Measurements from ENCODE around the gene C3.
"Not testable (repeated sequence)": the region's sequence is repeated elsewhere in the genome, so short reads cannot be mapped to it uniquely, and the experiment has no call there.

C3 gene

GRCh38 chr19:6686628-6686975, 33.8 kb downstream of the C3 start:
- no peak for DNase-seq

DNA sequence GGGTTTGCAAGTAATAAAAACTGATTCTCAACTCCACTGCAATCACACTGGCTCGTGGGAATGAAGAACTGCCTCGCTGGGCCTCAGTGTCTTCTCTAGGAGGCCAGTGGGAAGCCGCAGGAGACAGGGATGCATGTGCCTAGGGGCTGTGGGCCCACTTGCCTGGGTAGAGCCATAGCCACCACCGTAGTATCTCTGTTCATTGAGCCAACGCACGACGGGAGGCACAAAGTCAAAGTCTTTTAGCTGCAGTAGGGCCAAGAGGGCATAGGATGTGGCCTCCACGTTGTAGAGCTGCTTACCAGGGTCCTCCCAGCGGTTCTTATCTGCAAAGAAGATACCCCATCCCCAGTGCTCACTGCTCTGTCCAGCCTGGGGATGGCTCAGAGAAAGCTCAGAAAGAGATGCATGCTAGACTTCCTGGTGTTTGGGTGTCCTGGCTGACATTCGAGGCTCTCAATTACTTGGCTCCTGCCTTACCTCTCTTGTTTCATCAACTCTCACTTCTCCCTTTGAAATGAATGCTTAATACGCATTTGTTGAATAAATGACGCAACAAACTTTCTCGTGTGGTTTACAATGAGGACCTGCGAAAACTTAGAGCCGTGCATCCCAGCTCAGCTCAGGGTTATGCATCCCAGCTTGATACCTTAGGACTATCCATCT, 34.4 kb downstream of the C3 start:
- no peak for DNase-seq

GRCh38 chr19:6685482-6685881, 35.0 kb downstream of the C3 start:
- DNase-seq, result no peak

DNA sequence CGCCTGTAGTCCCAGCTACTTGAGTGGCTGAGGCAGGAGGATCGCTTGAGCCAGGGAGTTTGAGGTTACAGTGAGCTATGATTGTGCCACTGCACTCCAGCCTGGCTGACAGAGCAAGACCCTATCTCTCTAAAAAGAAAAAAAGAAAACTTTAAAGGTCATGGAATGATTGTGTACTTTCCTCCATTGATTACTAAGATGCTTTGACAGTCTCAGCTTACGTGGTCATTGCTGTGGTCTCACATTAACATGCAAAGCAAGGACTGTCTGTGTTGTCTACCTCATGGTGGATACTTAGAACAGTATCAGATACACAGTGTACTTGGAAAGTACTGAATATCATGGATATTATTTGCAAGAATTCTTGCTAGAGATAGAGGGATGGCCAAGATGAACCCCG, 36.5 kb downstream of the C3 start:
- DNase-seq, result no peak

DNA sequence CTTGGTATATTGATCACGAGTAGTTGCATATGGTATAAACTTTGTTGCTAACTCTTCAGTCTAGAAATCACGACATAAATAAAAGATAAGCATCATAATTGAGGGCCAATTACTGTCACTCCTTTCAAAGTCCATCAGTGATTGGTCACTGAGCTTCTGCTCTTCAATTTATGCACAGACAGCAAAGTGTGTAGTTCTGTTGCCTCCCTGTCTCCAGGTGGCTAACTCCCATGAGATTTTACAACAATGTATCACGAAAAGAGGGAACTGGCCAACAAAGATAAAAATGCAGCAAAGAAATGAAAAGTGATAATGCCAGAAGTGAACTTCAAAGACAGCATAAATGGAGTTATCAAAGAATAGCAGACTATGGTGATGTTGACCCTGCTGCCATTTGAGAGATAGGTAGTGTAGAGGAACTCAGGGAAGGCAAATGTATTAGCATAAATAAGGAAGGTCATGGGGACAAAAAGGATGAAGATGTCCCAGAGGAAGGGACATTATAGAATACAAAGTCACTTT, 37.8 kb downstream of the C3 start:
- no peak for DNase-seq

- DNase-seq, result no peak
Observed at GRCh38 chr19:6680141-6680540, 40.3 kb downstream of the C3 start.

DNA sequence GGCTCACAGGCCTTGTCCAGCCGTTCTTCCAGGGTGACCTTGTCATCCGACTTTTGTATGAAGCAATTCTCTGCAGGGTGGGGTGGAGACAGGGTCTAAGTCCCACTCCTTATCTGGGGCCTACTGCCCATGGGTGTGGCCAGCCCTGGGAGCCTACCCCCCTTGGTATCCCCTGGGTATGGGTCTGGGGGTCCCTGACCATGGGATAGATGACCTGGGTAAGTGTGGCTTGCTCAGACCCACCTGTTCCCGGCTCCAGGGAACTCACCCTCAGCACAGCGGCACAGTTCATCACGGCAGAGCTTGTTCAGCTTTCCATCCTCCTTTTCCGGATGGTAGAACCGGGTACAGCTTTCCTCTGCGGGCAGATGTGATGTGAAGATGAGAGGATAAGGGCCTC, 41.3 kb downstream of the C3 start:
- DNase-seq, result no peak

- peak; percentile 88 for DNase-seq
Observed at GRCh38 chr19:6678690-6679109, 41.8 kb downstream of the C3 start.

DNA sequence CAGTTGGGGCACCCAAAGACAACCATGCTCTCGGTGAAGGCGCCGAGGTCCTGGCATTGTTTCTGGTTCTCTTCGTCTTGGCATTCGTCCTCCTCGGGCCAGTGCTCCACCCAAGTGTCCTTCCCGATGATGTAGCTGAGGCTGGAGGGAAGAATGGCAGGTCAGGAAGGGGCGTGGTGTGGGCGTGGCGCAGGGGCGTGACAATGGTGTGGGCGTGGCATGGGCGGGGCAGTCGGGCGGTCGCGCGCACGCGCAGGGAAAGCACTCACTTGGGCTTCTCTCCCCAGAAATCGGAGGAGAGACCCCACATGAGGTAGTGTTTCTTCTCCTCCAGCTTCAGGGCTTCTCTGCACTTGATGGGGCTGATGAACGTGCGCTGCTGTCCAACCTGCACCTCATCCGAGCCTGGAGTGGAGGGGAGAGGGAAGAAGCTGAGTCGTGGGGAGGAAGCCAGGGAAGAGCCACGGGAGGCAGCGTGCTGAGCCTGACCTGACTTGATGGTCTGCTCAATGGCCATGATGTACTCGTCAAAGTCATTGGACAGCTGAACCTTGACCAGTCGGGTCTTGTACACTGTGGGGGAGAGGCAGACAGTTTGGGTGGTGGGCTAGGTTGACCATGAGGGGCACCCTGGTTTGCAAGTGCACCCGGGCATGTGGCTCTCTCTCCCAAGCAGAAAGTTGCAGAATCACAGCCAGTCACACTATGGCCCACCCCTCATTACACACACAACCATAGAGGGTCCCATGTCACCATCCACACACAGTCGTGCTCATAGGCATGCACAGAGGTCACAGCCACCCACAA, 42.4 kb downstream of the C3 start:
- DNase-seq, result peak; percentile 88

GRCh38 chr19:6677495-6677882, 43.0 kb downstream of the C3 start:
- DNase-seq, result no peak

DNA sequence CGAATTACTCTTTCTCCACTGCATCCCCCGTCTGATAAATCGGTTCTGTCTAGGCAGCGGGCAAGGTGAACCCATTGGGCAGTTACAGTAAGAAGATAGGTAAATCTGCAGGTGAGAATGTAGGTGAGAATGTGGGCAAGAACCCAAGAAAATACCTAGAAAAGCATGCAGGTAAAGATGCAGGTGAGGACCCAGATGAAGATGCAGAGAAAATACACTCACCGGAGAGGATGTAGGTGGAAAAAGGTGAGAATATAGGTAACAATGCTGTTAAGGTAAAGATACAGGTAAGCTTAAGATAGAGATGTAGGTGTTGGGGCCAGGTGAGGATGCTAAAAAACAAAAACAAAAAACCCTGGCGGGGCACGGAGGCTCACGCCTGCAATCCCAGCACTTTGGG, 44.2 kb downstream of the C3 start:
- no peak for DNase-seq

- peak; percentile 97 for DNase-seq
Observed at GRCh38 chr19:6674868-6675305, 45.6 kb downstream of the C3 start.

DNA sequence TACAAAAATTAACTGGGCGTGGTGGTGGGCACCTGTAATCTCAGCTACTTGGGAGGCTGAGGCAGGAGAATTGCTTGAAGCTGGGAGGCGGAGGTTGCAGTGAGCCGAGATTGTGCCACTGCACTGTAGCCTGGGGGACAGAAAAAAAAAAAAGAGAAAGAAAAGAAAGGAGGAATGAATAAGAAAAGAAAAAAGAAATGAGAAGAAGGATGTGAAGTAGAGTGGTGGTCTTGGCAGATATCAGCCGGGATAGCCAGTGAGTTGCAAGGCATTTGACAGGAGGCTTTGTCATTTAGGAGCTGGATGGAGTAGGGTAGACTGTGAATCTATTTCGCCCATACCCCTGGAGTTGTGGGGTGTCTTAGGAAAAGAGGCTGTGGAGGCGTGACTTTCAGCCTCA, 46.0 kb downstream of the C3 start:
- DNase-seq, result not testable (repeated sequence)

DNA sequence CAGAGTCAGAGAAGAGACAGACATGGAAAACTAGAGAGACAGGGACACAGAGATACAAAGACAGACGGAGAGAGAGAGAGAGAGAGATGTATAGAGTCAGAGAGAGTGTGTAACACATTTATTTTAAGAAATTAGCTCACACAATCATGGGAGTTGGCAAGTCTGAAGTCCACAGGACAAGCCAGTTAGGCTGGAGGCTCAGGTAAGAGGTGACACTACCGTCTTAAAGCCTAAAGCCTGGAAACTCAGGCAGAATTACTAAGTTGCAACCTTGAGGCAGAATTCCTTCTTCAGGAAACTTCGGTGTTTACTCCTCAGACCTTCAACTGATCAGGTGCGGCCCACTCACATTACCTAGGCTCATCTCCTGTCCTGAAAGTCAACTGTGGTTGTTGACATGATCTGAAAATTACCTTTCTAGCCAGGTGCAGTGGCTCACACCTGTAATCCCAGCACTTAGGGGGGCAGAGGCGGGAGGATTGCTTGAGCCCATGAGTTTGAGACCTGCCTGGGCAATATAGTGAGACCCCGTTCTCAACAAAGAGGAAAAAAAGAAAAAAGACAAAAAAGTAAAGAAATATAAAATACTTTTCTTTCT, 47.7 kb downstream of the C3 start:
- no peak for DNase-seq

DNA sequence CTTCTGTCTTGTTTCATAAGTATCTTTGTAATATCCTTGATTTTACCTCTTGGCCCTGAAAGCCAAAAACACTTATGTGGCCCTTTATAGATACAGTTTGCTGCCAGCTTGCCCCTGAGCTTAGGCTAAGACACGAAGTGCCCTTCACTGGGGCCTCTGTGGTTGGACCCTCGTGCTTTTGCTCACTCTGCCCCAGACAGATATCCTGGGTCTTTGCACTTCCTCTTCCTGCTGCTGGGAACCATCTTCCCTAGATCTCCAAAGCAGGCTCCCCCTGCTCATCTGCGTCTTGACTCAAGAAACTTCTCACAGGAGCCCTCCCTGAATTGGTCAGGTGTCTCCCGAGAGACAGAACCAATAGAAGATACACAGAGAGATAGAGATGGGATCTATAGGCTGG, 48.5 kb downstream of the C3 start:
- no peak for DNase-seq

- DNase-seq, result peak; percentile 75
Observed at GRCh38 chr19:6668691-6669090, 51.8 kb downstream of the C3 start.

- DNase-seq, result peak; percentile 82
Observed at GRCh38 chr19:6667114-6667627, 53.3 kb downstream of the C3 start.

- no peak for DNase-seq
Observed at GRCh38 chr19:6664916-6665315, 55.5 kb downstream of the C3 start.

DNA sequence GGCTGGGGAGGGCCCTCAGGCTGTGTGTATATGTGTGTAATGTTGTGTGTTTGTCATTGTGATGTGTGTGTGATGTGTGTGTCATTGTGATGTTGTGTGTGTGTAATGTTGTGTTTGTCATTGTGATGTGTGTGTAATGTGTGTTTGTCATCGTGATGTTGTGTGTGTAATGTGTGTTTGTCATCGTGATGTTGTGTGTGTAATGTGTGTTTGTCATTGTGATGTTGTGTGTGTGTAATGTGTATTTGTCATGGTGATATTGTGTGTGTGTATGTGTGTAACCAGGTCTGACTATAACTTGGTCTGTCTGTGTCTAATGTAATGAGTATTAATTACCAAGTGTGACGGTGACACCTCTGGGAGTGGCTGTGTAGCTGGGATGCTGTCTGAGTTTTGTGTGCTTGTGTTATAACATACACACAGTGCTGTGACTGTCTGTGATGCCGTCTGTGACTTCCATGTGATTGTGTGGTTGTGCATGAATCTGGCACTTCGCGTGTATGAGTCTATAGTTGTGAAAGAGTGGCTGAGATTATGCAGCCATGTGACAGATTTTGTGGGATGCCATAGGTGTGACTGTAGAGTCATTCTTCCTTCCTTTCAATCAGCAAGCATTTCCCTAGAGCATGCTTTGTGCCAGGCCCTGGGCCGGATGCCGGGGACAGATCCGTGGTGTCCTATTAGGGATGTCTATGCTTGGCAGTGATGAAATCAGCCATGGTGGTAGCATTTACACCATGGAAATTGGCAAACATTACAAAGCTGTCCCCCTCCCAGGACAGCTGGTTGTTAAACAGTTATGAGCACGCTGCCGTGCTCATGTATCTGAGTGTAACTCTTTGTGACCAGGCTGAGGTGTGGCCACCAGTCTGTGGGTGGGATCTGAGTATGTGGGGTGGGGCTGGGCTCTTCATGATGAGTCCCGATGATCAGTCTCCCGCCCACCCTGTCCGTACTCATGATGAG, 56.9 kb downstream of the C3 start:
- DNase-seq, result peak; percentile 81

GRCh38 chr19:6662702-6663101, 57.7 kb downstream of the C3 start:
- DNase-seq, result no peak

- DNase-seq, result peak; percentile 85
Observed at GRCh38 chr19:6661509-6662244, 58.8 kb downstream of the C3 start.

DNA sequence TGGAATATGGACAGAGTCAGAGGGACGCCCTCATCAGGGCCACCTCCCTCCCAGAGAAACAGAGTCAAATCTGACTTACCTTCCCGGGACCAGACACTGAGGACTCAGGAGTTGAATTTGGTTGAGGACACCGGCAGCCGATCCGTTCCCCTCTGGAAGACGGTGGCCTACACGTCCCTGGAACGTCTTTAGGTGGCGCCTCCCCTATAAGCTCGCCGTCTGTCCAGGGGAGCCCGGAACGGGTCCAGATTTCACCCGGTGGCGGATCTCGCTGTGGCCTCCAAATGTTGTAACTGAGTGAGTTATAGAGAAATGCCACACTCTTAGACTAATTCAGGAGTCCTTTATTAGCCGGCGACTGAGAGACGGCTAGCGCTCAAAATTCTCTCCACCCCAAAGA, 59.5 kb downstream of the C3 start:
- no peak for DNase-seq

Measured in activated effector memory CD4-positive, alpha-beta T cell treated with anti-CD3 and anti-CD28 coated beads, Interleukin-2, amount 50 U/mL, for 16 hours (primary cell).